Transverse colon (tissue), 4 donors: ENCODE results near the gene BAX. TPM values are rescaled to one million over a fixed set of nuclear protein-coding genes. Genes with fewer than 3 reads are reported as not detected.

Source experiments
- DNase-seq: peaks from one replicate; pipeline ENCODE4 v3.0.0-alpha.2; 2019
- H3K27ac ChIP-seq, 4 donors: fragments of 200-600 bp; sonication (generic); 2 replicates each; pipeline ENCODE4 v1.5.1; 2016 to 2018; ENCODE audit warnings: inconsistent platforms in 4 of 4
- H3K27me3 ChIP-seq: fragments of 200-600 bp; sonication (generic); 2 replicates; pipeline ENCODE4 v1.5.1; 2017; ENCODE audit warnings: inconsistent platforms
- H3K36me3 ChIP-seq, 4 donors: fragments of 200-600 bp; sonication (generic); 2 replicates each; pipeline ENCODE4 v1.5.1; 2017 to 2019; ENCODE audit warnings: inconsistent platforms in 4 of 4
- H3K4me1 ChIP-seq, 4 donors: fragments of 200-600 bp; sonication (generic); 2 replicates each; pipeline ENCODE4 v1.5.1; 2017 to 2020; ENCODE audit warnings: inconsistent platforms in 4 of 4
- H3K4me3 ChIP-seq, 4 donors: fragments of 200-600 bp; sonication (generic); 1 replicate in 1 of 4; 2 replicates in 3 of 4; pipeline versions ENCODE4 v1.5.1 to v1.6.1; 2017 to 2019; ENCODE audit warnings: inconsistent platforms in 4 of 4
- H3K9me3 ChIP-seq, 2 donors: fragments of 200-600 bp; sonication (generic); 2 replicates each; pipeline ENCODE4 v1.5.1; 2017 to 2019; ENCODE audit warnings: inconsistent platforms in 2 of 2
- CTCF ChIP-seq, 5 experiments: fragments of 200-600 bp in 3 of 5; fragments of 450-650 bp in 2 of 5; sonication (generic) in 3 of 5; IDR thresholded peaks; 1 replicate in 2 of 5; 2 replicates in 3 of 5; pipeline ENCODE4 v1.5.1; 2016 to 2017; ENCODE audit warnings: antibody characterized with exemption in 5 of 5, inconsistent platforms in 3 of 5, mild to moderate bottlenecking in 2 of 5, moderate library complexity in 1 of 5
- EP300 ChIP-seq: sonication (generic); formaldehyde crosslinking; IDR thresholded peaks from one replicate; pipeline ENCODE4 v1.6.1; 2017; ENCODE audit warnings: antibody characterized with exemption, low read depth
- POLR2A ChIP-seq: fragments of 450-650 bp; IDR thresholded peaks from one replicate; pipeline ENCODE4 v1.6.1; 2016; ENCODE audit warnings: antibody characterized with exemption, mild to moderate bottlenecking, moderate library complexity
- POLR2AphosphoS5 ChIP-seq, 3 donors: sonication (generic); formaldehyde crosslinking; IDR thresholded peaks; one replicate each; pipeline ENCODE4 v1.6.1; 2016; ENCODE audit warnings: antibody characterized with exemption in 3 of 3
- WGBS, 2 donors: methylation state at CpG; one replicate each; pipeline ENCODE4 v1.1.5; 2018; ENCODE audit warnings: low coverage in 1 of 2; 5-methylcytosine and 5-hydroxymethylcytosine counted together
- in situ Hi-C, 4 donors: fragments of 200-750 bp; cut with MboI; loops; one replicate each; pipeline versions ENCODE4 v1.15.0 to v1.15.1; 2017; ENCODE audit warnings: low sequenced_read_pairs in 3 of 4, low pct_ligation_motif_present in 1 of 4, low pct_unique_long_range_greater_than_20kb in 1 of 4
- intact Hi-C: fragments of 100-400 bp; cut with DNase I; formaldehyde crosslinking; loops from one replicate; pipeline ENCODE4 v1.15.1; 2023; ENCODE audit warnings: low total_unique reads
- total RNA-seq, 4 donors: library from RNA; depleted of rRNA; stranded (reverse); fragments of >200 nt; gene quantifications; one replicate each; pipeline ENCODE4 v1.1.0, GENCODE V29; 2016

BAX gene
- total RNA-seq, 4 donors from 2014 or later, result 74.5 to 152 (median 112) TPM

GRCh38 chr19:48938256-48938655 lies 16.4 kb upstream of the BAX start:
- H3K27ac ChIP-seq, result no peak overlapping the region
- intact Hi-C loops, result no loop called here
- in situ Hi-C loops, result no loop called here
- H3K36me3 ChIP-seq, result no peaks in the 10 kb centered on the region
- WGBS, 2 donors, result 79 to 90% methylated on average over 4 to 7 of the region's 7 CpGs
- no peaks in the 10 kb centered on the region for H3K9me3 ChIP-seq
- TF ChIP-seq EP300, result no peak
- TF ChIP-seq CTCF (IDR thresholded peaks at IDR 0.05), result no peak
- no peak for TF ChIP-seq POLR2AphosphoS5 (IDR thresholded peaks at IDR 0.05)
- TF ChIP-seq POLR2A, result no peak
- H3K4me1 ChIP-seq, result peaks cover 2 to 11% (median 6%) of the 10 kb centered on the region in 4 donors
- DNase-seq, result no peak
- H3K4me3 ChIP-seq, result no peak overlapping the region
- no peaks in the 10 kb centered on the region for H3K27me3 ChIP-seq

- no peak overlapping the region for H3K4me3 ChIP-seq
- no peak for DNase-seq
- in situ Hi-C loops (no loop called here), intact Hi-C loops (no loop called here)
- TF ChIP-seq POLR2AphosphoS5 (IDR thresholded peaks at IDR 0.05), result no peak
- TF ChIP-seq POLR2A, result no peak
- no peak for TF ChIP-seq EP300
- no peak for TF ChIP-seq CTCF (IDR thresholded peaks at IDR 0.05)
- no peaks in the 10 kb centered on the region for H3K27me3 ChIP-seq
- no peaks in the 10 kb centered on the region for H3K9me3 ChIP-seq
- peaks cover 0 to 4% (median 3%) of the 10 kb centered on the region in 4 donors for H3K4me1 ChIP-seq
- no peaks in the 10 kb centered on the region for H3K36me3 ChIP-seq
- WGBS, 2 donors, result 94 to 96% methylated on average over 5 of the region's 5 CpGs
- H3K27ac ChIP-seq, result no peak overlapping the region
Measured at GRCh38 chr19:48940902-48941301, 13.8 kb upstream of the BAX start.

GRCh38 chr19:48943081-48943480 lies 11.6 kb upstream of the BAX start:
- Histone ChIP-seq H3K27ac (no peak overlapping the region), H3K4me1 (peaks cover 0 to under 1% (median under 1%) of the 10 kb centered on the region in 4 donors), H3K36me3 (no peaks in the 10 kb centered on the region), H3K4me3 (no peak overlapping the region), H3K9me3 (no peaks in the 10 kb centered on the region), H3K27me3 (no peaks in the 10 kb centered on the region)
- no peak for DNase-seq
- in situ Hi-C loops, result no loop called here
- intact Hi-C loops, result no loop called here
- 87 to 100% methylated on average over 2 to 6 of the region's 6 CpGs for WGBS, 2 donors
- TF ChIP-seq EP300, result no peak
- TF ChIP-seq CTCF (IDR thresholded peaks at IDR 0.05), result no peak
- no peak for TF ChIP-seq POLR2AphosphoS5 (IDR thresholded peaks at IDR 0.05)
- no peak for TF ChIP-seq POLR2A

- TF ChIP-seq POLR2AphosphoS5 (IDR thresholded peaks at IDR 0.05) (no peak), POLR2A (no peak), EP300 (no peak), CTCF (IDR thresholded peaks at IDR 0.05) (no peak)
- Histone ChIP-seq H3K9me3 (no peaks in the 10 kb centered on the region), H3K27ac (no peak overlapping the region), H3K4me3 (no peak overlapping the region), H3K36me3 (no peaks in the 10 kb centered on the region), H3K27me3 (no peaks in the 10 kb centered on the region), H3K4me1 (no peaks in the 10 kb centered on the region)
- in situ Hi-C loops (no loop called here), intact Hi-C loops (no loop called here)
- WGBS, 2 donors, result 93 to 95% methylated on average over 2 to 5 of the region's 5 CpGs
- no peak for DNase-seq
Measured at GRCh38 chr19:48945415-48945814, 9.3 kb upstream of the BAX start.
